Breast epithelium (tissue), 4 donors: ENCODE data around the gene OR2F2. TPM values are rescaled to one million over a fixed set of nuclear protein-coding genes. Genes with fewer than 3 reads are reported as not detected.

Experiments used
- DNase-seq, 2 donors: peaks; one replicate each; pipeline ENCODE4 v3.0.0-alpha.2; 2019; ENCODE audit warnings: low spot score in 2 of 2
- H3K27ac ChIP-seq, 2 donors: fragments of 200-600 bp; sonication (generic) in 1 of 2; one replicate each; pipeline ENCODE4 v1.5.1; 2016 to 2019; ENCODE audit warnings: mild to moderate bottlenecking in 1 of 2
- H3K27me3 ChIP-seq, 2 donors: fragments of 200-600 bp; sonication (generic) in 1 of 2; one replicate each; pipeline versions ENCODE4 v1.5.1 to v1.6.0; 2017 to 2019; ENCODE audit warnings: control low read depth in 1 of 2, mild to moderate bottlenecking in 1 of 2
- H3K36me3 ChIP-seq: fragments of 200-600 bp; one replicate; pipeline ENCODE4 v1.5.1; 2019
- H3K4me1 ChIP-seq, 2 donors: fragments of 200-600 bp; sonication (generic); one replicate each; pipeline ENCODE4 v1.5.1; 2016 to 2019; ENCODE audit warnings: control low read depth in 1 of 2
- H3K4me3 ChIP-seq, 3 donors: fragments of 200-600 bp; sonication (generic); 1 replicate in 2 of 3; 2 replicates in 1 of 3; pipeline ENCODE4 v1.5.1; 2016 to 2019; ENCODE audit warnings: mild to moderate bottlenecking in 3 of 3, moderate library complexity in 2 of 3
- H3K9me3 ChIP-seq, 2 donors: fragments of 200-600 bp; sonication (generic) in 1 of 2; one replicate each; pipeline ENCODE4 v1.5.1; 2016 to 2019; ENCODE audit warnings: control low read depth in 1 of 2
- POLR2A ChIP-seq: fragments of 450-650 bp; IDR thresholded peaks from one replicate; pipeline ENCODE4 v1.6.1; 2016; ENCODE audit warnings: antibody characterized with exemption, mild to moderate bottlenecking, moderate library complexity
- POLR2AphosphoS5 ChIP-seq, 3 donors: sonication (generic); formaldehyde crosslinking; IDR thresholded peaks; one replicate each; pipeline ENCODE4 v1.6.1; 2017; ENCODE audit warnings: antibody characterized with exemption in 3 of 3
- intact Hi-C: fragments of 100-400 bp; cut with DNase I; formaldehyde crosslinking; loops from one replicate; pipeline ENCODE4 v1.15.1; 2023; ENCODE audit warnings: low total_unique reads
- total RNA-seq, 3 donors: library from RNA; depleted of rRNA; stranded (reverse); fragments of >200 nt; gene quantifications; one replicate each; pipeline ENCODE4 v1.1.0, GENCODE V29; 2016
- TF ChIP-seq, protein P1 (sequence below), 3 donors: fragments of 450-650 bp; IDR thresholded peaks; one replicate each; pipeline ENCODE4 v1.5.1; 2016 to 2017; ENCODE audit warnings: antibody characterized with exemption in 3 of 3, mild to moderate bottlenecking in 3 of 3, moderate library complexity in 3 of 3

The OR2F2 gene
- total RNA-seq, 3 donors from 2014 or later: not detected

DNA sequence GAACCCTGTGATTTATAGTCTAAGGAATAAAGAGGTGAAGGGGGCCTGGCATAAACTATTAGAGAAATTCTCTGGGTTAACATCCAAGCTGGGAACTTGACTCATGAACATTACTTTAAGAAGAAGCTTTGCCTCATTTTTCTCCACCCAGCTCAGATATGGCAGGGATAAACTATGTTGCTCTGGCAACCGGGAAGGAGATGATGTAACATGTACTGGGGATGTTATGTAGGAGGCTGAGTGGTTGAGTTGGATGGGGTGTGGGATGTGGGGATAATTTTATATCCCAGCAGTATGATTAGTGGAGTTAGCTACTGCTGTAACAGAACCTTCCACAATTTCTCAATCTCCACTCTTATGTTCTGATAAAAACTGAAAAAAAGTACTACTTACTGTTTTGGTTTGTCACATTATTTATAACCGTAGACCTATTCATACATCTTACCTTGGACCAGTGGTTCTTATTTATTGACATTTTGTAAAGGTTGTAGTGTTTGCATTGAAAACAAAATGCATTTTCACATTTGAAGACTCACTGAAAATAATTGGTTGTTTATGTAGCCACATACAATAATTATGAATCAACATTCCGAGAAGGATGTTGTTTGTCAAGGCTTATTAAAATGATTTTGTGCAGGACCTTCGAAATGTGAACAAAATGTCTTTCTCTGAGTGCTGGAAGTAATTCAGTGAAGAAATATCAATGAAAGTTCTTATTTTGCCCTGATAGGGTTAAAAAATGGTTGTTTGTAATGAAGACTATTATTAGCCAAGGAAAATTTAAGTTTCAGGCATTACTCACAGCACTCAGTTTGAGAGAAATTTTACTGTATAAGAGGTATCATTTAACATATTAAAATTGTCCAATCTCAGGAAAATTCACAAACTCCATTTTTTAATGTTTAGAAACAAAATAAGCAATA, 1.3 kb downstream of the OR2F2 start:
- Histone ChIP-seq H3K36me3 (no peaks in the 10 kb centered on the region), H3K4me1 (no peaks in the 10 kb centered on the region), H3K4me3 (no peak overlapping the region), H3K27me3 (no peaks in the 10 kb centered on the region), H3K9me3 (peaks cover 4 to 5% of the 10 kb centered on the region in 2 donors), H3K27ac (no peak overlapping the region)
- TF ChIP-seq POLR2AphosphoS5 (IDR thresholded peaks at IDR 0.05) (no peak), POLR2A (no peak)
- TF ChIP-seq, protein P1, sequence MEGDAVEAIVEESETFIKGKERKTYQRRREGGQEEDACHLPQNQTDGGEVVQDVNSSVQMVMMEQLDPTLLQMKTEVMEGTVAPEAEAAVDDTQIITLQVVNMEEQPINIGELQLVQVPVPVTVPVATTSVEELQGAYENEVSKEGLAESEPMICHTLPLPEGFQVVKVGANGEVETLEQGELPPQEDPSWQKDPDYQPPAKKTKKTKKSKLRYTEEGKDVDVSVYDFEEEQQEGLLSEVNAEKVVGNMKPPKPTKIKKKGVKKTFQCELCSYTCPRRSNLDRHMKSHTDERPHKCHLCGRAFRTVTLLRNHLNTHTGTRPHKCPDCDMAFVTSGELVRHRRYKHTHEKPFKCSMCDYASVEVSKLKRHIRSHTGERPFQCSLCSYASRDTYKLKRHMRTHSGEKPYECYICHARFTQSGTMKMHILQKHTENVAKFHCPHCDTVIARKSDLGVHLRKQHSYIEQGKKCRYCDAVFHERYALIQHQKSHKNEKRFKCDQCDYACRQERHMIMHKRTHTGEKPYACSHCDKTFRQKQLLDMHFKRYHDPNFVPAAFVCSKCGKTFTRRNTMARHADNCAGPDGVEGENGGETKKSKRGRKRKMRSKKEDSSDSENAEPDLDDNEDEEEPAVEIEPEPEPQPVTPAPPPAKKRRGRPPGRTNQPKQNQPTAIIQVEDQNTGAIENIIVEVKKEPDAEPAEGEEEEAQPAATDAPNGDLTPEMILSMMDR (IDR thresholded peaks at IDR 0.05): no peak
- DNase-seq: no peak
- intact Hi-C loops: no loop called here

DNA sequence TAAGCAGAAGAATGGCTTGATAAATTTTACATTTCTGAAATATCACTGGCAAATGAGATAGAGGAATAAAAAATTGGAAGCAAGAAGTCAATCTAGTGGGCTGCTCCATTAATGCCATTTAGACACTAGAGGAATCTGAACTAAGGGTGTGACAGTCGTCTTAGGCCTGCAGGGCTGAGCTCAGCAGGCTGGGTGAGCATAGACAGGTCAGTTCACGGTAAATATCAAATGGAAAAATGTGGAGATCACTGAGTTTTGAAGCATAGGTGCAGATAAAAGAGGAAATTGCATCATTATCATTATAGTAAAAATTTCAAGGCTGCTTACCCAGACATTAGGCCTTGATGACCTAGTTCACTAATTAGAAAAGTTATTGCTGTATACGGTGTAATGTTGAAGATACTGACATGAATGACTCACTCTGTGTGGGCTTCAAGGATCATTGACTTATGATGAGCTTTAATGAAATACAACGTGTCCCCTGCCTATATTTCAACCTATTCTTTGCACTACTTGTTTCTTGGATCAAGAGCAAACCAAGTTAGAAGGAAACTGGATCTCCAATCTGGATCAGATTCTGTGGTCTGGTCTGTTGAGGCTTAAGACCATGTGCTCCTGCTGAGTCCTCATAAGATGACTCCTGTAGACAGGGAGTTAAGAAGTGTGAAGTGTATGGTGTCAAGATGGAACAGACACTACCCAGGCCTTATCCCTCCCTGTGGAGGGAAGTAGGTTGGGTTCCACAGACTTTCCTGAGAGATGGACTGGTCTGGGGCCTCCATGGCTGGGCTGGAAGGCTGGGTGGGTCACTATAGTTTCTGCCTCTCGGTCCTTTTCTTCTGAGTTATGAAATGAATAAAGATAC, 3.6 kb downstream of the OR2F2 start:
- DNase-seq: no peak
- H3K4me1 ChIP-seq: no peaks in the 10 kb centered on the region
- intact Hi-C loops: no loop called here
- peaks cover 0 to under 1% of the 10 kb centered on the region in 2 donors for H3K9me3 ChIP-seq
- no peaks in the 10 kb centered on the region for H3K36me3 ChIP-seq
- no peak overlapping the region for H3K4me3 ChIP-seq
- TF ChIP-seq POLR2AphosphoS5 (IDR thresholded peaks at IDR 0.05) (no peak), POLR2A (no peak)
- TF ChIP-seq, protein P1 (IDR thresholded peaks at IDR 0.05): no peak
- no peaks in the 10 kb centered on the region for H3K27me3 ChIP-seq
- no peak overlapping the region for H3K27ac ChIP-seq

DNA sequence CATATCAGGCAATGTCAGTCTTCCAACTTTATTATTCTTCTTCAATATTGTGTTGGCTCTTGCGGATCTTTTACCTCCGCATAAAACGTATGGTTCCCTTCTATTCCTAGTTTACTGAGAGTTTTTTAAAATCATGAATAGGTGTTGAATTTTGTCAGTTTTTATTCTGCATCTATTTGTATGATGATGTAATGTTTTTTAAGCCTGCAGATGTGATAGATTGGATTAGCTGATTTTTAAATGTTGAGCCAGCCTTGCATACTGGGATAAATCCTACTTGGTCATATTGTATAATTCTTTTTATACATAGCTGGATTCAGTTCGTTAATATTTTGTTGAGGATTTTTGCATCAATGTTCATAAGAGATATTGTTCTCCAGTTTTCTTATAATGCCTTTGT, 10.4 kb downstream of the OR2F2 start:
- TF ChIP-seq POLR2AphosphoS5 (IDR thresholded peaks at IDR 0.05) (no peak), POLR2A (no peak)
- TF ChIP-seq, protein P1 (IDR thresholded peaks at IDR 0.05): no peak
- Histone ChIP-seq H3K4me3 (no peak overlapping the region), H3K36me3 (no peaks in the 10 kb centered on the region), H3K27ac (no peak overlapping the region), H3K27me3 (no peaks in the 10 kb centered on the region), H3K9me3 (no peaks in the 10 kb centered on the region), H3K4me1 (no peaks in the 10 kb centered on the region)
- DNase-seq: no peak
- intact Hi-C loops: no loop called here

DNA sequence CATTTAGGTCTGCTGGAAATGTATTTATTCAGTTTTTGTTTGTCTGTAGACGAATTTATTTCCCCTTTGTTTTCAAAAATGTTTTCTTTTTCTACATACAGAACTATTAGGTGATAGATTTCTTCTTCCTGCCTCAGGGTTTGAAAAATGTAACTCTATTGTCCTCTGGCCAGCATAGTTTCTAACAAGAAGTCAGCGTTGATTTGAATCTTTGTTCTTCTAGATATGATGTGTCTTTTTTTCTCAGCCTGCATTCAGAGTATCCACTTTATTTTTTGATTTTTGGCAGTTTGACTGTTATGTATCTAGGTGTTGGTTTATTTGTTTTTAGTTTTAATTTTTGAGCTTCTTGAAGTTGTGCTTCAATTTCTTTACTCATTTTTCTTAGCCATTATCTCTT, 12.1 kb downstream of the OR2F2 start:
- Histone ChIP-seq H3K4me1 (no peaks in the 10 kb centered on the region), H3K9me3 (no peaks in the 10 kb centered on the region), H3K36me3 (no peaks in the 10 kb centered on the region), H3K27me3 (no peaks in the 10 kb centered on the region), H3K4me3 (no peak overlapping the region), H3K27ac (no peak overlapping the region)
- TF ChIP-seq, protein P1 (IDR thresholded peaks at IDR 0.05): no peak
- TF ChIP-seq POLR2A (no peak), POLR2AphosphoS5 (IDR thresholded peaks at IDR 0.05) (no peak)
- intact Hi-C loops: no loop called here
- no peak for DNase-seq
